Measurements from ENCODE around the gene COX20. TPM values are rescaled to one million over a fixed set of nuclear protein-coding genes. Genes with fewer than 3 reads are reported as not detected.

COX20 gene
- total RNA-seq, 1 donor = 32.8 TPM

- TF ChIP-seq CTCF (IDR thresholded peaks at IDR 0.05; ENCODE audit: insufficient read depth, low read depth, low read length) = no peak
- no peak for DNase-seq (ENCODE audit: low read depth)
- H3K4me3 ChIP-seq (ENCODE audit: low read depth, low read length) = no peak overlapping the region
Observed at GRCh38 chr1:244869950-244870349, 34.5 kb downstream of the COX20 start.

GRCh38 chr1:244874974-244875579 is 39.6 kb downstream of the COX20 start:
- DNase-seq (ENCODE audit: low read depth) = no peak
- TF ChIP-seq CTCF (IDR thresholded peaks at IDR 0.05; ENCODE audit: insufficient read depth, low read depth, low read length) = no peak
- H3K4me3 ChIP-seq (ENCODE audit: low read depth, low read length) = no peak overlapping the region

- H3K4me3 ChIP-seq (ENCODE audit: low read depth, low read length) = no peak overlapping the region
- no peak for DNase-seq (ENCODE audit: low read depth)
- TF ChIP-seq CTCF (IDR thresholded peaks at IDR 0.05; ENCODE audit: insufficient read depth, low read depth, low read length) = no peak
Observed at GRCh38 chr1:244876228-244876910, 40.9 kb downstream of the COX20 start.

GRCh38 chr1:244878681-244879080 is 43.2 kb downstream of the COX20 start:
- no peak overlapping the region for H3K4me3 ChIP-seq (ENCODE audit: low read depth, low read length)
- TF ChIP-seq CTCF (IDR thresholded peaks at IDR 0.05; ENCODE audit: insufficient read depth, low read depth, low read length) = no peak
- no peak for DNase-seq (ENCODE audit: low read depth)

- no peak overlapping the region for H3K4me3 ChIP-seq (ENCODE audit: low read depth, low read length)
- DNase-seq (ENCODE audit: low read depth) = no peak
- TF ChIP-seq CTCF (IDR thresholded peaks at IDR 0.05; ENCODE audit: insufficient read depth, low read depth, low read length) = no peak
Observed at GRCh38 chr1:244881552-244882280, 46.3 kb downstream of the COX20 start.

- no peak overlapping the region for H3K4me3 ChIP-seq (ENCODE audit: low read depth, low read length)
- DNase-seq (ENCODE audit: low read depth) = no peak
- no peak for TF ChIP-seq CTCF (IDR thresholded peaks at IDR 0.05; ENCODE audit: insufficient read depth, low read depth, low read length)
Observed at GRCh38 chr1:244887281-244887680, 51.8 kb downstream of the COX20 start.

All from fibroblast of villous mesenchyme (primary cell).